ENCODE data around the gene IFIT2. TPM values are rescaled to one million over a fixed set of nuclear protein-coding genes. Genes with fewer than 3 reads are reported as not detected.

The IFIT2 gene
- total RNA-seq, 4 donors from 2014 or later = 0.67 to 2.2 (median 1.9) TPM

DNA sequence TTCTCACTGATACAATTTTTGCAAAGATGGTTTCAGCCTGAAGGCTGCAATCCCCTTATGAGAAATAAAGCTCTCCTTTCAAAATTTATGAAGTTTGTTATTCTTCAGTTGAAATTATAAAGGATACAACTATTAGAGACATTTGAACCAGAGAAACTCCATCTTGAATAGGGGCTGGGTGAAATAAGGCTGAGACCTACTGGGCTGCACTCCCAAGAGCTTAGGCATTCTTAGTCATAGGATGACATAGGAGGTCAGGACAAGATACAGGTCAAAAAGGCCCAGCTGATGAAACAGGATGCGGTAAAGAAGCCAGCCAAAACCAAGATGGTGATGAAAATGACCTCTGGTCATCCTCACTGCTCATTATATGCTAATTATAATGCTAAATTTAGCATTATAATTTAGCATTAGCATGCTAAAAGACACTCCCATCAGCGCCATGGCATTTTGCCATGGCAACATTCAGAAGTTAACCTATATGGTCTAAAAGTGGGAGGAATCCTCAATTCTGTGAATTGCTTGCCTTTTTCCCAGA lies 53.6 kb downstream of the IFIT2 start:
- 91 to 93% methylated on average over 2 of the region's 2 CpGs for WGBS, 2 donors
- H3K4me3 ChIP-seq (ENCODE audit: low read depth, poor library complexity, severe bottlenecking) = no peak overlapping the region
- TF ChIP-seq, protein P1, sequence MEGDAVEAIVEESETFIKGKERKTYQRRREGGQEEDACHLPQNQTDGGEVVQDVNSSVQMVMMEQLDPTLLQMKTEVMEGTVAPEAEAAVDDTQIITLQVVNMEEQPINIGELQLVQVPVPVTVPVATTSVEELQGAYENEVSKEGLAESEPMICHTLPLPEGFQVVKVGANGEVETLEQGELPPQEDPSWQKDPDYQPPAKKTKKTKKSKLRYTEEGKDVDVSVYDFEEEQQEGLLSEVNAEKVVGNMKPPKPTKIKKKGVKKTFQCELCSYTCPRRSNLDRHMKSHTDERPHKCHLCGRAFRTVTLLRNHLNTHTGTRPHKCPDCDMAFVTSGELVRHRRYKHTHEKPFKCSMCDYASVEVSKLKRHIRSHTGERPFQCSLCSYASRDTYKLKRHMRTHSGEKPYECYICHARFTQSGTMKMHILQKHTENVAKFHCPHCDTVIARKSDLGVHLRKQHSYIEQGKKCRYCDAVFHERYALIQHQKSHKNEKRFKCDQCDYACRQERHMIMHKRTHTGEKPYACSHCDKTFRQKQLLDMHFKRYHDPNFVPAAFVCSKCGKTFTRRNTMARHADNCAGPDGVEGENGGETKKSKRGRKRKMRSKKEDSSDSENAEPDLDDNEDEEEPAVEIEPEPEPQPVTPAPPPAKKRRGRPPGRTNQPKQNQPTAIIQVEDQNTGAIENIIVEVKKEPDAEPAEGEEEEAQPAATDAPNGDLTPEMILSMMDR (IDR thresholded peaks at IDR 0.05) = no peak
- no peak for TF ChIP-seq POLR2A (IDR thresholded peaks at IDR 0.05)
- DNase-seq (ENCODE audit: low spot score in 2 of 2) = no peak
- intact Hi-C loops (cut with DNase I; ENCODE audit: low total_unique reads) = no loop called here

DNA sequence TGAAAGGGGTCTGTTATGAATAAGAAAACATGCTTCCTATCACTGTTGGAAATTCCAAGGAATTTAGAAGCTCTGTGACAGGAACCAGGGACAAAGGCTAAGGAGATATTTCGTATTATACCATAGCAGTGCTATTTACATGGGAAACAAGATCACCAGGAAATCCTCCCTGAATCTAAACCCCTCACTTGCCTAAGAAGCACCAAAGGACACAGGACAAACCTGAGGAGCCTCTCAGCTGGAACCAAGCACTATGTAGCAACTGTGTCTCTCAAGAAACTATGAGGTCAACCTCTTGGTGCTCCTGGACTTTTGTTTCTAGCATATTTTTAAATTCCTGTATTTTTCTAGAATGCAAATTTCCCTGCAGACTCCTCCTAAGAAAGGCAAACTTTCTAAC lies 55.2 kb downstream of the IFIT2 start:
- WGBS, 2 donors = 71% methylated on average over 1 of the region's 1 CpG
- no peak for DNase-seq (ENCODE audit: low spot score in 2 of 2)
- H3K4me3 ChIP-seq (ENCODE audit: low read depth, poor library complexity, severe bottlenecking) = no peak overlapping the region
- no peak for TF ChIP-seq POLR2A (IDR thresholded peaks at IDR 0.05)
- TF ChIP-seq, protein P1 (IDR thresholded peaks at IDR 0.05) = no peak
- intact Hi-C loops (cut with DNase I; ENCODE audit: low total_unique reads) = no loop called here

DNA sequence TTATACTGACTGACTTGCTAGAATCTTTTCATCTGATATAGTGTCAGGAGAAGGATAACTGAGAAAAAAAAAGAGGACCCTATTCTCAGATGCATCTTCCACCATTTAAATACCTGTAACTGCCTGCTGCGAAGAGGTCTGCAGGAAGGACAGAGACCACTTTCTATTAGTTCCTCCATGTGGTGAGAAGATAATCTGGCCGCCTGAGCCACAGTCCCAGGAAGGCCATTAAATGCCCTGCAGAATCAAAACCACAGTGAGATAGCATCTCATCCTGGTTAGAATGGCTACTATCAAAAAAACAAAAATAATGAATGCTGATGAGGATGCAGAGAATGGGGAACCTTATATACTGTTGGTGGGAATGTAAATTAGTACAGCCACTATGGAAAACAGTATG lies 56.1 kb downstream of the IFIT2 start:
- H3K4me3 ChIP-seq (ENCODE audit: low read depth, poor library complexity, severe bottlenecking) = no peak overlapping the region
- TF ChIP-seq, protein P1 (IDR thresholded peaks at IDR 0.05) = no peak
- no peak for TF ChIP-seq POLR2A (IDR thresholded peaks at IDR 0.05)
- no peak for DNase-seq (ENCODE audit: low spot score in 2 of 2)
- 84 to 93% methylated on average over 2 of the region's 2 CpGs for WGBS, 2 donors
- intact Hi-C loops (cut with DNase I; ENCODE audit: low total_unique reads) = no loop called here

Other genes starting within 250 kb of the IFIT2 start
- gene CH25H, start 94.7 kb upstream of the IFIT2 start, total RNA-seq = 1 to 10 TPM in 2 of 4 donors, under 1 TPM in 2; 0.45 to 2.8 (median 0.97) TPM
- gene LIPA, start 50.3 kb upstream of the IFIT2 start, total RNA-seq = 10 to 100 TPM; 12.5 to 22.8 (median 18.0) TPM
- 1 to 10 TPM; 1.1 to 8.2 (median 3.7) TPM for gene IFIT3, start 26.0 kb downstream of the IFIT2 start, total RNA-seq
- not detected for gene IFIT1B, start 76.0 kb downstream of the IFIT2 start, total RNA-seq
- gene IFIT1, start 90.6 kb downstream of the IFIT2 start, total RNA-seq = 1 to 10 TPM in 3 of 4 donors, under 1 TPM in 1; 0.72 to 6.2 (median 4.7) TPM
- gene IFIT5, start 112.5 kb downstream of the IFIT2 start, total RNA-seq = 10 to 100 TPM in 1 of 4 donors, 1 to 10 TPM in 3; 6.1 to 10.3 (median 7.3) TPM
- gene SLC16A12, start 233.5 kb downstream of the IFIT2 start, total RNA-seq = 1 to 10 TPM in 2 of 4 donors, under 1 TPM in 2; 0.13 to 1.5 (median 0.90) TPM